HG02623 (cell line): Measurements from ENCODE around the gene C12orf60.

Experiments
- ATAC-seq: cut with Tn5 transposase; IDR thresholded peaks from one replicate; pipeline ENCODE4 v1.9.1; 2021; ENCODE audit warnings: moderate library complexity; ENCODE audit not compliant: unreplicated experiment

The C12orf60 gene

GRCh38 chr12:14871247-14871646 lies 67.8 kb downstream of the C12orf60 start:
- ATAC-seq: no peak

GRCh38 chr12:14871886-14872285 lies 68.4 kb downstream of the C12orf60 start:
- no peak for ATAC-seq

- no peak for ATAC-seq
Observed at GRCh38 chr12:14873440-14874185, 70.1 kb downstream of the C12orf60 start.
